Fibroblast of skin of left quadriceps (primary cell): ENCODE data around the gene GMEB2.
A peak's percentile ranks its signal among the peaks of the same experiment; 100 is the strongest.
"Not testable (repeated sequence)": the region's sequence is repeated elsewhere in the genome, so short reads cannot be mapped to it uniquely, and the experiment has no call there.

Source experiments
- DNase-seq, 2 experiments: peaks; one replicate each; pipeline ENCODE4 v3.0.0-alpha.2; 2013; ENCODE audit warnings: low read depth in 2 of 2

GMEB2 gene

DNA sequence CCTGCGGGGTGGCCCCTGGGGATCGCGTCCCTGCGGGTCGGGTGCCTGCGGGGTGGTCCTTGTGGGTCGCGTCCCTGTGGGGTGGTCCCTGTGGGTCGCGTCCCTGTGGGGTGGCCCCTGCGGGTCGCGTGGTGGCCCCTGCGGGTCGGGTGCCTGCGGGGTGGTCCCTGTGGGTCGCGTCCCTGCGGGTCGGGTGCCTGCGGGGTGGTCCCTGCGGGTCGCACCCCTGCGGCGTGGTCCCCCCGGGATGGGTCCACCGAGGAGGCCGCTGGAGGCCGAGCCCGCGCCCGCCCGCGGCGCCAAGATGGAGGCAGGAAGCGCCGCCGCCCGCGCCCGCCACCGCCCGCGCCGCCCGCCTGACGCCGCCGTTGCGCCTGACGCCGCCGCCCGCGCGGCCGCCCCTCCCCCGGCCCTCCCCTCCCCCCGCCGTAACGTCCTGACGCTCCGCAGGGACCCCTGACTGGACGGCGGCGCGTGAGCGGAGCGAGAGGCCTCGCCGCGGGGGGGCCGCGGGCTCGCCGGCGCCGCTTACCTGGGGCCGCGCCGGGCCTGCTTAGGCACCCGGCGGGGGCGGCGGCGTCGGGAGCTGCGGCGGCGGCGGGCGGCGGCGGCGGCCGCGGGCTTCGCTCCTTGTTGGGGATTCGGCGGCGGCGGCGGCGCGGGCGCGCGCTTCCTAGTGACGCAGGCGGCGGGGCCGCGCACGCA is at the start of gene GMEB2:
Gene GMEB2 (minus strand): TSS at position 678 of the 705 bp plus-strand sequence. CDS start 7,704 bp downstream, outside the sequence.
- no peak for DNase-seq

GRCh38 chr20:63675681-63676368 is 48.9 kb upstream of the GMEB2 start:
- no peak for DNase-seq

DNA sequence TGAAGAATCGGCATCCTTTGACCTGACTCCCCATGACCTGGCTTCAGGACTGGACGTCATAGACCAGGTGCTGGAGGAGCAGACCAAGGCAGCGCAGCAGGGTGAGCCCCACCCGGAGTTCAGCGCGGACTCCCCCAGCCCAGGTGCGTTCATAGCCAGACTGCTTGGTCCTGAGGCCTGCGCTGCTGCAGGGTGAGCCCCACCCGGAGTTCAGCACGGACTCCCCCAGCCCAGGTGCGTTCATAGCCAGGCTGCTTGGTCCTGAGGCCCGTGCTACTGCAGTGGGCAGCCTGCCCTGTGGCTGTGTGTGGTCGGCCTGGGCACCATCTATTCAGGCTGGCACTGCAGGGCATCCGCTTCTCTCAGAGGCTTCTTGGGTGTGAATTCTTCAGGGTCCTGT is 47.0 kb upstream of the GMEB2 start:
- DNase-seq, result no peak

DNA sequence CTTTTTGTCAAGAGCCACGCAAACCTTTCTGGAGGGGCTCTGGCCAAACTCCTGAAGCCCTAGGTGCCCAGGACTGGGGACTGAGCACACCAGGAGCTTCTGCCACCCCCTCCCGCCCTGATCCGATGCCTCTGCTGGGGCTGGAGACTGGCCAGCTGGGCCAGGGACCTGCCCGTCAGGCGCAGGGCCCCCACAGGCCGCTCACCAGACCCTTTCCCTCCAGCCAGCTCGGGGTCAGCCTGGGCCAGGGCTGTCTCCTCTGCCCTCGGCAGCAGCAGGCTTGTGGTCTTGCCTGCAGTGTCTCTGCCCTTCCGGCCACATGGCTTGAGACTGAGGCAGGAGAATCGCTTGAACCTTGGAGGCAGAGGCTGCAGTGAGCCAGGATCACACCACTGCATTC is 45.8 kb upstream of the GMEB2 start:
- no peak for DNase-seq

GRCh38 chr20:63671695-63672094 is 44.8 kb upstream of the GMEB2 start:
- DNase-seq, result not testable (repeated sequence)

DNA sequence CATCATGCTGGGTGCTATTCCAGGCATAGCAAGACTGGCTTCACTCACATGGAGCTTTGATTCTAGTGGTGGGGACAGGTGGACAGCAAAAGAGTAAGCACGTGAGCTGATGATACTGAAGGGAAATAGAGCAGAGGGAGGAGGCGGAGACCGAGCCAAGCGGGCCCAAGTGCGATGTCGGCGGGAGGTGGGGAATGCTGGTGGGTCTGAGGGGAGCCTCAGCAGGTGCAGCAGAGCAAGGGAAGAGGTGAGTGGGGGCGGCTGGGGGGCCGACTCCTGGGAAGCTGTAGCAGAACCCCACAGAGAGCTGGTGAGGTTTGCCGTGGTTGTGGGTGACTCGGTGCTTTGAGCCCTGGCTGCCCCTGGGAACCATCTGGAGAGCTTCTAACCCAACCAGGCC is 41.5 kb upstream of the GMEB2 start:
- DNase-seq, result no peak

DNA sequence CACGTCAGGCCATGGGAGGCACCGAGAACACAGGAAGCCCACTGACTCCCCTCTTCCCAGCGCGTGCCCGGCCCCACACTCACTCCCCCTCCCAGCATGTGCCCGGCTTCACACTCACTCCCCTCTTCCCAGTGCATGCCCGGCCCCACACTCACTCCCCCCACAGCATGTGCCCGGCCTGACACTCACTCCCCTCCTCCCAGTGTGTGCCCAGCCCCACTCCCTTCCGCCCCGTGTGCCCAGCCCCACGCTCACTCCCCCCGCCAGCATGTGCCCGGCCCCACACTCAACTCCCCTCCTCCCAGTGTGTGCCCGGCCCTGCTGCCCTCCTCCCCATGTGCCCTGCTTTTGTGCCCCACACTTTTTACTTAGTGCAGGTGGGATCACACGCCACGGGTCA is 41.0 kb upstream of the GMEB2 start:
- DNase-seq, result no peak

DNA sequence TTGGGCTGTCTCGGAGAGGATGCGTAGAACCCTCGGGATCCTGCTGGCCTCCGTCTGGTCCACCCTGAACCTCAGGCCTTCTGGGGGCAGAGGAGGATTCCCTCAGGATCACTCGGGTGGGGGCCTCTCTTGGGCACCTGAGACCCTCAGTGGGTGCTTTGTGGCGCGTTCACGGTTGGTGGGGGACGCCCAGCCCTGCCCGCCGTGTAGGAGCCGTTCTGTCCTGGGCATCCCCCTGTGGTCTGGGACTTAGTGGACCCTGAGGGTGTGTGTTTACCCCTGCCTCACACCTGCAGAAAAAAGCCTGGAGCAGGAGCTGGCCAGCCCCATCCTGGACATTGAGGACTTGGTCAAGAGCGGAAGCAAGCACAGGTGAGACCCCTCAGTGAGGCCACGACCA is 38.8 kb upstream of the GMEB2 start:
- no peak for DNase-seq

- DNase-seq, result no peak
Measured at GRCh38 chr20:63664861-63665594, 38.1 kb upstream of the GMEB2 start.

DNA sequence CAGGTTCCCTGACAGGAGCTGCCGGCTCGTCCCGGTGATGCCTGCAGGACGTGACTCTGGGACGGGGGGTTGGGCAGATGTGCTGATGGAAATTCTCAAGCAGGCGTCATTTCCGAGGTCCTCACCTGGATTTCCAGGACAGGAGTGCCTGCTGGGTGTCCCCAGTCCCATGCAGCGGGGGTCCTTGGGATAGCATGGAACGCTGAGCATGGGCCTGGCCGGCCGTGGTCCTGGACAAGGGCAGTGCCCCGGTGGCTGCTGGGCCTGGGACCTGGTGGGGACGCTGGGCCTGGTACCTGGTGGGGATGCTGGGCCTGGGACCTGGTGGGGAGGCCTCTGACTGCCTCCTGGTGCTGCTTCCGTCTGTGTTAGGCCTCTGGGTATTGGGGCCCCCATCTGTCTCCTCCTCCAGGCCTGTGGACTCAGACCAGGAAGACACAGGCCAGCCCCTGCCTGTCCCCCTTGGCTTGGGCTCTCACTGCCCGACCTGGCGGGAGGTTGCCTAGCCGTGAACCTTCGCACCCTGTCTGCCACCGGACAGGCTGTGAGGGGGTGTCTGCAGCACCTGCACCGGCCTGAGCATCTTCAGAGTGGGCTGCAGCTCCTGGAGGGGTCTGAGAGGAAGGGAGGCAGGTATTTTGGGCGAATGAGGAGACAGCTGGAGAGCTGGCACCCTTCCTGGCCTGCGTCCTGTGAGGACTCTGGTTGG is 37.4 kb upstream of the GMEB2 start:
- DNase-seq, result no peak

DNA sequence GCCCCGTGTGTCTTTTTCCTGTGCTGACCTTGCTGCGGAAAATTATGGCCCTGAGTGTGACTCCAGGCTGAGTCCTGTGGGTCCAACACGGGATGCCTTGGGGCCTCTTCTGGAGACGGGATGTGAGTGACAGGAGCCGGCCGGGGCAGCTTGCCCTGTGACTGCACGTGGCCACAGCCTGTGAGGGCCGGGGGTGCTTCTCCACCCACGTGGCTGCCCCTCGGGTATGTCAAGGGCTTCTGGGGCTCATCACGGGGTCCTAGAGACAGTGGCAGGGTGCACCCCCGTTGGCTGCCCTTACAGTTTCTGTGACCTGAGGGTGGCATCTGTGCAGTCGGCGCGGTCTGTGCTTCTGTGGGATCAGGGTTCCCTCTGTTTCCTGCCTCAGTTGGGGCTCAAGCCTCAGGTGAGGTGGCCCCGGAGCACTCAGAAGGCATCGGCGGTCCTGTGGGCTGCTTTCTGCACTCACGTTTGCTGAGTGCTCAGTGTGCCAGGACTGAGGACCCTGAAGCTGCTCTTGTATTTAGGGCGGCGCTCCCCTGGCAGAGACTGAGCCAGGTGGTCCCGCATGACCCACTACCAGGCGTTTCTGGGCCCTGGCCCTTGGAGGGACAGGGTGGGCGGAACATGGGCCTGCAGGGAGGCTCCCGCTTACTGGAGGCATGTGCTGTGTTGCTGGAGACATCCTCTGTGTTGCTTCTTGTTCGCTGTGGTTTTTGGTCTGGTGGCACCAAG is 36.6 kb upstream of the GMEB2 start:
- no peak for DNase-seq

GRCh38 chr20:63662813-63663189 is 35.9 kb upstream of the GMEB2 start:
- DNase-seq, result no peak

DNA sequence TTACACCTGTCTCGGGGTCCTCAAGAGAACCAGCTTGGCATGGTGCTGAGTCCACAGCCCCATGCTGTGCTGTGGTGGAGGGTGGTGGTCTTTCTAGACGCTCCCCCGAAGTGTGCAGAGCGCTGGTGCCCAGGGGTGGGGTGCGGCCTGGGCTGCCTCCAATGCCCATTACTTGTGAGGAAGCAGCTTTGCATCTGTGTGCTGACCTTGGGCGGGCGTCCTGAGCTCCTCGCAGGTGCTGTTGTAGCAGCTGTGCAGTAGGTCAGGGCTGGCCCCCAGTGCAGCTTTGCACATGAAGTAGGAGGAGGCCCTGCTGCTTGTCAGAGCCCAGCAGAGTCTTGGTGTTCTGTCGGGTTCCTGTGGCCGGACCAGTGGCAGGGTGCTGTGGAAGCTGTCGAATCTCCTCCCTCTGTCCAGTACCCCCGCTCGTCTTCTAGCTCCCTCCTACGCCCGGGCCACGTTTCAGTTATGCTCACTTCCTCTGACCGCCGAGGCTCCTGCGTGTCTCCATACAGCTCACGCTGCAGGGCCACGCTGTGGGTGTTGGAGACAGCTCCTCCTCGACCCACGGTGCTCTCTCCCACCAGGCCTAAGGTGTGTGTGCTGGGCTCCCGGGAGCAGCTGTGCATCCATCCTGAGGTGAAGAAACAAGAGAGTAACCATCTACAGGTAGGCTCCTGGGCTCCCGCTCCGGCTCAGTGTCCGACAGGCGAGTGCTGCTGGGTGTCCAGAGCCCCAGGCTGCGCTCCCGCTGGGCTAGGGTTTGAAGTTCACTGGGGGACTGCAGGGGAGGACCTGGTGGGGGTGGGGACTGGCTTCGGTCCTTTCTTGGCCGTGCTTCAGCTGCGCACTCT is 35.3 kb upstream of the GMEB2 start:
- DNase-seq, result no peak

GRCh38 chr20:63661108-63661507 is 34.2 kb upstream of the GMEB2 start:
- no peak for DNase-seq

DNA sequence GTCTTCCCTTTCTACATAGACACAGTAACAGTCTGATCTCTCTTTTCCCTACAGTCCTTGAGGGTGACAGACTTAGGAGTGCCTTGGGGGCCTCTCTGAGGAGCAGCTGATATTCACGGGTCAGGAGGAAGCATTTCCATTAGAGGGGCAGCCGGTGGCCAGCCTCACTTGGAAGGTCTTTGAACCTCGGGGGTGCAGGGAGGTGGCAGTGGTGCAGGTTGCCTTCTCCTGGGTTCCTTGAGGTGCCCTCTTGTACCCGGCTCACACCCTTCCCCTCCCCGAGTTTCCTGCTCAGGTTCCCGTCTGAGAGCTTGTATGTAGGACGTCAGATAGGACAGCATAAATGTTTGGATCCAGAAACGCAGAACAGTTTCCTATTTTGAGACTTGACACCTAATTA is 33.7 kb upstream of the GMEB2 start:
- DNase-seq, result no peak

DNA sequence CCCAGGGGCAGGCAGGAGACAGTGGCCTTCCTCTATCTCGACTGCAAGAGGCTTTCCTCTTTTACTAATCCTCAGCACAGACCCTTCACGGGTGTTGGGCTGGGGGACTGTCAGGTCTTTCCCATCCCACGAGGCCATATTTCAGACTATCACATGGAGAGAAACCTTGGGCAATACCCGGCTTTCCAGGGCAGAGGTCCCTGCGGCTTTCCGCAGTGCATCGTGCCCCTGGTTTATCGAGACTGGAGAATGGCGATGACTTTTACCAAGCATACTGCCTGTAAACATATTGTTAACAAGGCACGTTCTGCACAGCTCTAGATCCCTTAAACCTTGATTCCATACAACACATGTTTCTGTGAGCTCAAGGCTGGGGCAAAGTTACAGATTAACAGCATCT is 33.3 kb upstream of the GMEB2 start:
- DNase-seq, result not testable (repeated sequence)

GRCh38 chr20:63659370-63659769 is 32.5 kb upstream of the GMEB2 start:
- no peak for DNase-seq

GRCh38 chr20:63658749-63659187 is 31.9 kb upstream of the GMEB2 start:
- DNase-seq, result no peak

- peak; percentile 77 to 82 for DNase-seq
Measured at GRCh38 chr20:63657937-63658748, 31.2 kb upstream of the GMEB2 start, which contains the start of gene RTEL1. Gene RTEL1, plus strand, starts transcription at chr20:63658312. Its CDS starts 1,091 bp downstream, at chr20:63659403.
